Vagina (tissue), 2 donors: Measurements from ENCODE around the gene MYO1G.

Experiments used
- POLR2A ChIP-seq, 2 donors: fragments of 450-650 bp; IDR thresholded peaks; one replicate each; pipeline ENCODE4 v1.6.1; 2017; ENCODE audit warnings: antibody characterized with exemption in 2 of 2, mild to moderate bottlenecking in 2 of 2, moderate library complexity in 2 of 2
- TF ChIP-seq, protein P1 (sequence below), 3 experiments: fragments of 450-650 bp in 2 of 3; fragments of 200-600 bp in 1 of 3; sonication (generic) in 1 of 3; IDR thresholded peaks; one replicate each; pipeline ENCODE4 v1.5.1; 2017 to 2019; ENCODE audit warnings: antibody characterized with exemption in 3 of 3, mild to moderate bottlenecking in 2 of 3, moderate library complexity in 2 of 3

DNA sequence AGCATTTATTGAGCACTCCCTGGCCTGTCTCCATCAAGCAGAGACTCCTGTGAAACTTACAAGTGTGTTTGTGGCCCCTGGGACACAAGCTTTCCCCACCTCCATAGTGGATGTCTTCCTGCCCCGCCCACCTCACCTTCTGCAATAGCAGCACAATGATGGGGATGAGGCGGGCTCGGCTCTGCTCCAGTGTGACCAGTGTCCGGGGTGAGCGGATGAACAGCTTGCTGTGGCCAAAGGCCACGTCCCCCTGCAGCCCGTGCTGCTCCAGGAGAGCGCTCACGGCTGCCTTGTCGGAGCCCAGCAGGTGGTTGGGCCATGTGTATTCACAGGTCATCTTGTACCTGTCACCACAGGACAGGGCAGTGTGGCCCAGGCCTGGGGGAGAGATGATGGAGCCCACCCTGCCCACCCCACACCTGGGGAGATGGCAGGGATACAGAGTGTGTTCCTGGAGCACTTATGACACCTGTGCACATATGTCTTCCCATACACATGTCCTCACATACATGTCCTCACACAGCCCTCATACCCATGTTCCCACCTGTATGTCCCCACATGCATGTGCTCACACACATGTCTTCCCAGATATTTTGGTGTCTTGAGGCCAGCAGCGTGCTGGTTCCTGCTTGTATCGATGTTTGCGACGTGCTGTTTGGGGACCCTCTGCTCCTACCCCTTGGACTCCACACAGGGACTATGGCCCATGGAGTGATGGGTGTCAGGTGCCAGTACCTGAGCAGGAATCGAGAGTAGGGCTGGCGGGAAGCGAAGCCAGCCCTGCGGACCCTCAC lies 12.7 kb downstream of the MYO1G start:
- TF ChIP-seq, protein P1, sequence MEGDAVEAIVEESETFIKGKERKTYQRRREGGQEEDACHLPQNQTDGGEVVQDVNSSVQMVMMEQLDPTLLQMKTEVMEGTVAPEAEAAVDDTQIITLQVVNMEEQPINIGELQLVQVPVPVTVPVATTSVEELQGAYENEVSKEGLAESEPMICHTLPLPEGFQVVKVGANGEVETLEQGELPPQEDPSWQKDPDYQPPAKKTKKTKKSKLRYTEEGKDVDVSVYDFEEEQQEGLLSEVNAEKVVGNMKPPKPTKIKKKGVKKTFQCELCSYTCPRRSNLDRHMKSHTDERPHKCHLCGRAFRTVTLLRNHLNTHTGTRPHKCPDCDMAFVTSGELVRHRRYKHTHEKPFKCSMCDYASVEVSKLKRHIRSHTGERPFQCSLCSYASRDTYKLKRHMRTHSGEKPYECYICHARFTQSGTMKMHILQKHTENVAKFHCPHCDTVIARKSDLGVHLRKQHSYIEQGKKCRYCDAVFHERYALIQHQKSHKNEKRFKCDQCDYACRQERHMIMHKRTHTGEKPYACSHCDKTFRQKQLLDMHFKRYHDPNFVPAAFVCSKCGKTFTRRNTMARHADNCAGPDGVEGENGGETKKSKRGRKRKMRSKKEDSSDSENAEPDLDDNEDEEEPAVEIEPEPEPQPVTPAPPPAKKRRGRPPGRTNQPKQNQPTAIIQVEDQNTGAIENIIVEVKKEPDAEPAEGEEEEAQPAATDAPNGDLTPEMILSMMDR (IDR thresholded peaks at IDR 0.05): no peak
- no peak for TF ChIP-seq POLR2A (IDR thresholded peaks at IDR 0.05)
